Heart left ventricle (tissue), 16 donors: ENCODE data around the gene FUZ. TPM values are rescaled to one million over a fixed set of nuclear protein-coding genes. Genes with fewer than 3 reads are reported as not detected.

Experiments used
- ATAC-seq, 4 donors: fragments of 200-7000 bp; cut with Tn5 transposase; one replicate each; pipeline ENCODE4 v1.9.1; 2020 to 2022; ENCODE audit warnings: moderate library complexity in 4 of 4, mild to moderate bottlenecking in 3 of 4, moderate number of reproducible peaks in 1 of 4
- DNase-seq, 5 donors: peaks; one replicate each; pipeline ENCODE4 v3.0.0-alpha.2; 2020
- H3K27ac ChIP-seq, 12 donors: fragments of 200-600 bp; sonication (generic) in 4 of 12; one replicate each; pipeline versions ENCODE4 v1.5.0 to v1.8.0; 2016 to 2022; ENCODE audit warnings: mild to moderate bottlenecking in 2 of 12
- H3K27me3 ChIP-seq, 9 donors: fragments of 200-600 bp; sonication (generic) in 2 of 9; one replicate each; pipeline versions ENCODE4 v1.5.1 to v1.8.0; 2016 to 2022; ENCODE audit warnings: mild to moderate bottlenecking in 3 of 9
- H3K36me3 ChIP-seq, 9 donors: fragments of 200-600 bp; sonication (generic) in 2 of 9; one replicate each; pipeline versions ENCODE4 v1.5.0 to v1.8.0; 2018 to 2022; ENCODE audit warnings: mild to moderate bottlenecking in 2 of 9
- H3K4me1 ChIP-seq, 12 donors: fragments of 200-600 bp; sonication (generic) in 4 of 12; one replicate each; pipeline versions ENCODE4 v1.5.0 to v1.8.0; 2016 to 2022; ENCODE audit warnings: mild to moderate bottlenecking in 3 of 12
- H3K4me3 ChIP-seq, 12 donors: fragments of 200-600 bp; sonication (generic) in 4 of 12; one replicate each; pipeline versions ENCODE4 v1.5.0 to v1.8.0; 2017 to 2022; ENCODE audit warnings: mild to moderate bottlenecking in 9 of 12, moderate library complexity in 4 of 12
- H3K9me3 ChIP-seq, 12 donors: fragments of 200-600 bp; sonication (generic) in 4 of 12; one replicate each; pipeline versions ENCODE4 v1.5.0 to v1.8.0; 2016 to 2022; ENCODE audit warnings: mild to moderate bottlenecking in 1 of 12
- POLR2A ChIP-seq, 2 donors: fragments of 450-650 bp; IDR thresholded peaks; one replicate each; pipeline ENCODE4 v1.6.1; 2017; ENCODE audit warnings: antibody characterized with exemption in 2 of 2, mild to moderate bottlenecking in 2 of 2, moderate library complexity in 2 of 2
- WGBS, 4 donors: extraction: QIAGEN DNeasy Blood & Tissue Kit in 2 of 4; methylation state at CpG; one replicate each; pipeline versions ENCODE4 v1.1.5 to v1.1.7; 2013 to 2018; 5-methylcytosine and 5-hydroxymethylcytosine counted together
- intact Hi-C, 10 donors: fragments of 100-400 bp; cut with DNase I; formaldehyde crosslinking; loops; one replicate each; pipeline versions ENCODE4 v1.11.1 to v1.14.2; 2022
- polyA plus RNA-seq, 2 donors: library from polyadenylated mRNA; stranded (reverse); fragments of 200-250 nt; gene quantifications; one replicate each; pipeline ENCODE4 v1.2.3, GENCODE V29; 2013
- total RNA-seq, 9 donors: library from RNA; depleted of rRNA in 2 of 9; stranded (reverse); fragments of >200 nt in 2 of 9; fragmentation: NEBNext Ultra II Directional in 3 of 9; extraction: Animal tissue kit (Norgen Biotek cat#: 25700) in 3 of 9; gene quantifications; one replicate each; pipeline versions ENCODE4 v1.1.0 to v1.2.4, GENCODE V29; 2016 to 2023
- TF ChIP-seq, protein P1 (sequence below), 12 donors: fragments of 200-600 bp; sonication (generic) in 4 of 12; IDR thresholded peaks; one replicate each; pipeline versions ENCODE4 v1.5.0 to v1.8.0; 2018 to 2022; ENCODE audit warnings: antibody characterized with exemption in 12 of 12, mild to moderate bottlenecking in 5 of 12
- donor health status: ischemic (EF 13 %, LVEDD 7.1; RV severe dilation, severe dysfunction).
- donor health status: healthy with polysubstance abuse.
- donor health status: DM: no; HTN: yes; CAD: no.
- donor health status: DM: no; HTN: no; CAD: no.
- donor health status: ischemic (EF 25% LVEDD 6.9; RV normal size, moderate dysfunction).
- donor health status: ischemic (EF 25% LVEDD 5.7; RV mildly dilated, moderate dysfunction).
- donor health status: healthy.
- donor health status: DM: yes; HTN: yes; CAD: no.
- donor health status: ischemic (EF 35%, LVEDD 5.7; RV mildly dilated, moderate dysfunction).
- donor health status: nonischemic (EF 11% LVEDD 7.7; RV severe dilation, severe dysfunction).
- donor health status: DM: yes; HTN: yes; CAD: no.
- donor health status: PGD.
- donor health status: ischemic (EF 29% LVEDD 5.4; RV normal size, mild dysfunction).
- donor health status: nonischemic (EF 23%, LVEDD 6.1; RV moderate dilation, normal function).

Gene FUZ
- total and polyA plus RNA-seq, 11 donors = 12.7 to 29.1 (median 16.2) TPM

DNA sequence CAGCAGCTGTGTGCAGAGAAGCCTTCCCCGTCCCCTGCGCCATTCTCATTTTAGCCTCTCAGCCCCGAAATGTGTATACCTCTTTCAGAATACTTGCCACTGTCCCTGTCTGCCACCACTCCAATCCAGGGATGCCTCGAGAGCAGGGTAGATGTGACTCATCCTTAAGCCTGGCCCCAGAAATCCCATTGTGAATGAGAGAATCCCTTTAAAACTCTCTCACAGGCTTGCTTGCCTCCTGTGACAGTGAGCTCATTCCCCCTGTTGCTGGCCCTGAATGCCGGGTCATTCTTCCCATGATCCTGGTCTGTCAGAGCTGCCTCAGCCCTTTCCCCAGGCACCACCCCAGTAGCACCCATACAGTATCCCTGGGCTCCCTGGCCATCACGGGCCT is 36.7 kb downstream of the FUZ start:
- no peaks in the 10 kb centered on the region for H3K27me3 ChIP-seq
- H3K4me3 ChIP-seq = no peak overlapping the region
- peaks cover 0 to 29% (median 6%) of the 10 kb centered on the region in 9 donors for H3K36me3 ChIP-seq
- intact Hi-C loops = no loop called here
- no peak for DNase-seq
- 84 to 90% (median 87%) methylated on average over 6 of the region's 6 CpGs for WGBS, 4 donors
- TF ChIP-seq POLR2A (IDR thresholded peaks at IDR 0.05) = no peak
- TF ChIP-seq, protein P1, sequence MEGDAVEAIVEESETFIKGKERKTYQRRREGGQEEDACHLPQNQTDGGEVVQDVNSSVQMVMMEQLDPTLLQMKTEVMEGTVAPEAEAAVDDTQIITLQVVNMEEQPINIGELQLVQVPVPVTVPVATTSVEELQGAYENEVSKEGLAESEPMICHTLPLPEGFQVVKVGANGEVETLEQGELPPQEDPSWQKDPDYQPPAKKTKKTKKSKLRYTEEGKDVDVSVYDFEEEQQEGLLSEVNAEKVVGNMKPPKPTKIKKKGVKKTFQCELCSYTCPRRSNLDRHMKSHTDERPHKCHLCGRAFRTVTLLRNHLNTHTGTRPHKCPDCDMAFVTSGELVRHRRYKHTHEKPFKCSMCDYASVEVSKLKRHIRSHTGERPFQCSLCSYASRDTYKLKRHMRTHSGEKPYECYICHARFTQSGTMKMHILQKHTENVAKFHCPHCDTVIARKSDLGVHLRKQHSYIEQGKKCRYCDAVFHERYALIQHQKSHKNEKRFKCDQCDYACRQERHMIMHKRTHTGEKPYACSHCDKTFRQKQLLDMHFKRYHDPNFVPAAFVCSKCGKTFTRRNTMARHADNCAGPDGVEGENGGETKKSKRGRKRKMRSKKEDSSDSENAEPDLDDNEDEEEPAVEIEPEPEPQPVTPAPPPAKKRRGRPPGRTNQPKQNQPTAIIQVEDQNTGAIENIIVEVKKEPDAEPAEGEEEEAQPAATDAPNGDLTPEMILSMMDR (IDR thresholded peaks at IDR 0.05) = no peak
- H3K9me3 ChIP-seq = no peaks in the 10 kb centered on the region
- ATAC-seq = no peak
- H3K27ac ChIP-seq = no peak overlapping the region
- peaks cover 0 to 26% (median 0%) of the 10 kb centered on the region in 12 donors for H3K4me1 ChIP-seq

GRCh38 chr19:49775742-49776370 is 37.2 kb downstream of the FUZ start:
- TF ChIP-seq, protein P1 (IDR thresholded peaks at IDR 0.05) = no peak
- no peak for TF ChIP-seq POLR2A (IDR thresholded peaks at IDR 0.05)
- Histone ChIP-seq H3K4me1 (peaks cover 0 to 21% (median 0%) of the 10 kb centered on the region in 12 donors), H3K27me3 (no peaks in the 10 kb centered on the region), H3K36me3 (peaks cover 0 to 32% (median 6%) of the 10 kb centered on the region in 9 donors), H3K4me3 (no peak overlapping the region), H3K9me3 (no peaks in the 10 kb centered on the region), H3K27ac (no peak overlapping the region)
- ATAC-seq (peak in 1 of 4 donors; percentile 24), DNase-seq (no peak)
- intact Hi-C loops = no loop called here
- WGBS, 4 donors = 90 to 96% (median 94%) methylated on average over 20 of the region's 20 CpGs

DNA sequence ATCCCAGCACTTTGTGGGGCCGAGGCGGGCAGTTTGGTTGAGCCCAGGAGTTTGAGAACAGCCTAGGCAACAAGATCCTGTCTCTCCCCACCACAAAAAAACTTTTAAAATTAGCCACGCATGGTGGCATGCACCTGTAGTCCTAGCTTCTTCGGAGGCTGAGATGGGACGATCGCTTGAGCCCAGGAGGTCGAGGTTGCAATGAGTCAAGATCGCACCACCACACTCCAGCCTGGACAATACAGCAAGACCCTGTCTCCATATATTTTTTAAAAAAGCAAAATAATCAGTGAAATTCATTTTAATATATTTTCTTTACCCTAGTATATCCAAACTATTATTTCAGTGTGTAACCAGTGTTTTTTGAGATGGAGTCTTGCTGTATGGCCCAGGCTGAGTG is 38.1 kb downstream of the FUZ start:
- H3K27ac ChIP-seq = no peak overlapping the region
- no peak for TF ChIP-seq POLR2A (IDR thresholded peaks at IDR 0.05)
- DNase-seq (no peak), ATAC-seq (no peak)
- no peaks in the 10 kb centered on the region for H3K9me3 ChIP-seq
- no peaks in the 10 kb centered on the region for H3K27me3 ChIP-seq
- H3K4me3 ChIP-seq = no peak overlapping the region
- intact Hi-C loops = loop anchor here in 1 of 10 donors (5.0 kb wide), 1 partner anchor 32 kb away; no protein-coding TSS in a partner anchor
- peaks cover 0 to 40% (median 6%) of the 10 kb centered on the region in 9 donors for H3K36me3 ChIP-seq
- H3K4me1 ChIP-seq = peaks cover 0 to 12% (median 0%) of the 10 kb centered on the region in 12 donors
- whole genome bisulfite sequencing, 4 donors = 93 to 96% (median 95%) methylated on average over 8 of the region's 8 CpGs

- Histone ChIP-seq H3K4me3 (no peak overlapping the region), H3K4me1 (peaks cover 0 to 15% (median 6%) of the 10 kb centered on the region in 12 donors), H3K36me3 (peaks cover 0 to 40% (median 6%) of the 10 kb centered on the region in 9 donors), H3K27me3 (no peaks in the 10 kb centered on the region), H3K27ac (no peak overlapping the region), H3K9me3 (no peaks in the 10 kb centered on the region)
- WGBS, 4 donors = 64 to 73% (median 68%) methylated on average over 8 of the region's 8 CpGs
- intact Hi-C loops = loop anchor here in 1 of 10 donors (5.0 kb wide), 1 partner anchor 33 kb away; no protein-coding TSS in a partner anchor
- no peak for TF ChIP-seq POLR2A (IDR thresholded peaks at IDR 0.05)
- TF ChIP-seq, protein P1 (IDR thresholded peaks at IDR 0.05) = no peak
- ATAC-seq (no peak), DNase-seq (no peak)
Measured at GRCh38 chr19:49773663-49774350, 39.3 kb downstream of the FUZ start.
